Effector CD4-positive, alpha-beta T cell (primary cell): ENCODE data around the gene ARG1.
"Not testable (repeated sequence)": the region's sequence is repeated elsewhere in the genome, so short reads cannot be mapped to it uniquely, and the experiment has no call there.

Source experiments
- DNase-seq: peaks from one replicate; pipeline ENCODE4 v3.0.0-alpha.2; 2020
- total RNA-seq: gene quantifications from one replicate; lab custom pipeline; 2026; lab: John Stamatoyannopoulos, UW

ARG1 gene
- total RNA-seq = 0.56 reads per million

- DNase-seq = no peak
Measured at GRCh38 chr6:131572686-131573415, at the start of gene ARG1. Gene ARG1 (plus strand): TSS chr6:131573226. CDS start chr6:131573283, 57 bp downstream.

GRCh38 chr6:131523988-131524673 is 48.9 kb upstream of the ARG1 start:
- DNase-seq = no peak

- no peak for DNase-seq
Measured at GRCh38 chr6:131524695-131525336, 48.2 kb upstream of the ARG1 start.

GRCh38 chr6:131530936-131531335 is 42.1 kb upstream of the ARG1 start:
- DNase-seq = not testable (repeated sequence)

- not testable (repeated sequence) for DNase-seq
Measured at GRCh38 chr6:131531681-131532080, 41.3 kb upstream of the ARG1 start.

- DNase-seq = no peak
Measured at GRCh38 chr6:131532580-131533039, 40.4 kb upstream of the ARG1 start.

- DNase-seq = not testable (repeated sequence)
Measured at GRCh38 chr6:131538615-131539014, 34.4 kb upstream of the ARG1 start.

GRCh38 chr6:131545317-131545716 is 27.7 kb upstream of the ARG1 start:
- no peak for DNase-seq

GRCh38 chr6:131547488-131547887 is 25.5 kb upstream of the ARG1 start:
- no peak for DNase-seq

GRCh38 chr6:131548441-131548840 is 24.6 kb upstream of the ARG1 start:
- no peak for DNase-seq

GRCh38 chr6:131549811-131550210 is 23.2 kb upstream of the ARG1 start:
- no peak for DNase-seq

- no peak for DNase-seq
Measured at GRCh38 chr6:131551902-131552301, 21.1 kb upstream of the ARG1 start.

- no peak for DNase-seq
Measured at GRCh38 chr6:131552572-131552971, 20.5 kb upstream of the ARG1 start.

GRCh38 chr6:131555992-131556391 is 17.0 kb upstream of the ARG1 start:
- DNase-seq = no peak

GRCh38 chr6:131558922-131559321 is 14.1 kb upstream of the ARG1 start:
- no peak for DNase-seq

- DNase-seq = no peak
Measured at GRCh38 chr6:131561925-131562707, 10.9 kb upstream of the ARG1 start.

GRCh38 chr6:131565056-131565455 is 8.0 kb upstream of the ARG1 start:
- DNase-seq = no peak

GRCh38 chr6:131568726-131569125 is 4.3 kb upstream of the ARG1 start:
- DNase-seq = no peak

- DNase-seq = no peak
Measured at GRCh38 chr6:131574133-131574532, 1.1 kb downstream of the ARG1 start.

GRCh38 chr6:131574686-131575085 is 1.7 kb downstream of the ARG1 start:
- DNase-seq = no peak

GRCh38 chr6:131575834-131576478 is 2.9 kb downstream of the ARG1 start:
- DNase-seq = no peak

GRCh38 chr6:131581523-131581922 is 8.5 kb downstream of the ARG1 start:
- DNase-seq = no peak
